SJCRH30 (cell line): ENCODE results near the gene GTPBP10. TPM values are rescaled to one million over a fixed set of nuclear protein-coding genes. Genes with fewer than 3 reads are reported as not detected.
"Not testable (repeated sequence)": the region's sequence is repeated elsewhere in the genome, so short reads cannot be mapped to it uniquely, and the experiment has no call there.

ENCODE experiments used
- DNase-seq, 2 experiments: peaks; one replicate each; pipeline ENCODE4 v3.0.0-alpha.2; 2015 to 2020
- H3K27ac ChIP-seq: fragments of 250-450 bp; sonication (Bioruptor Pico); 2 replicates; pipeline ENCODE4 v1.5.1; 2020; ENCODE audit warnings: mild to moderate bottlenecking, moderate library complexity
- H3K27me3 ChIP-seq: fragments of 250-450 bp; sonication (Bioruptor Pico); 2 replicates; pipeline ENCODE4 v1.5.1; 2020; ENCODE audit warnings: mild to moderate bottlenecking, moderate library complexity
- H3K36me3 ChIP-seq: fragments of 250-450 bp; sonication (Bioruptor Pico); 2 replicates; pipeline ENCODE4 v1.5.1; 2020; ENCODE audit warnings: mild to moderate bottlenecking, moderate library complexity
- H3K4me1 ChIP-seq: fragments of 250-450 bp; sonication (Bioruptor Pico); 2 replicates; pipeline ENCODE4 v1.5.1; 2020; ENCODE audit warnings: mild to moderate bottlenecking, moderate library complexity
- H3K4me3 ChIP-seq: fragments of 250-450 bp; sonication (Bioruptor Pico); 2 replicates; pipeline ENCODE4 v1.5.1; 2020; ENCODE audit warnings: mild to moderate bottlenecking, moderate library complexity
- H3K9me3 ChIP-seq: fragments of 250-450 bp; sonication (Bioruptor Pico); replicated peaks from 2 replicates; pipeline ENCODE4 v1.5.1; 2020; ENCODE audit warnings: mild to moderate bottlenecking, moderate library complexity
- total RNA-seq: library from RNA; depleted of rRNA; stranded (reverse); fragments of >200 nt; shearing (Covaris generic); gene quantifications from 2 replicates; pipeline ENCODE4 v1.2.3, GENCODE V29; 2014

GTPBP10 gene
- total RNA-seq, 1 experiment from 2014 or later = 22.4 TPM

DNA sequence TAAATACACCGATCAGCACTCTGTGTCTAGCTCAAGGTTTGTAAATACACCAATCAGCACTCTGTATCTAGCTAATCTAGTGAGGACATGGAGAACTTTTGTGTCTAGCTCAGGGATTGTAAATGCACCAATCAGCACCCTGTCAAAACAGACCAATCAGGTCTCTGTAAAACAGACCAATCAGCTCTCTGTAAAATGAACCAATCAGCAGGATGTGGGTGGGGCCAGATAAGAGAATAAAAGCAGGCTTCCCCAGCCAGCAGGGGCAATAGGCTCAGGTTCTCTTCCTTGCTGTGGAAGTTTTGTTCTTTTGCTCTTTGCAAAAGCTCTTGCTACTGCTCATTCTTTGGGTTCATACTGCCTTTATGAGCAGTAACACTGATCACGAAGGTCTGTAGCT lies 11.6 kb upstream of the GTPBP10 start:
- not testable (repeated sequence) for H3K4me3 ChIP-seq, H3K36me3 ChIP-seq, H3K9me3 ChIP-seq, H3K27me3 ChIP-seq, H3K4me1 ChIP-seq, DNase-seq, H3K27ac ChIP-seq

DNA sequence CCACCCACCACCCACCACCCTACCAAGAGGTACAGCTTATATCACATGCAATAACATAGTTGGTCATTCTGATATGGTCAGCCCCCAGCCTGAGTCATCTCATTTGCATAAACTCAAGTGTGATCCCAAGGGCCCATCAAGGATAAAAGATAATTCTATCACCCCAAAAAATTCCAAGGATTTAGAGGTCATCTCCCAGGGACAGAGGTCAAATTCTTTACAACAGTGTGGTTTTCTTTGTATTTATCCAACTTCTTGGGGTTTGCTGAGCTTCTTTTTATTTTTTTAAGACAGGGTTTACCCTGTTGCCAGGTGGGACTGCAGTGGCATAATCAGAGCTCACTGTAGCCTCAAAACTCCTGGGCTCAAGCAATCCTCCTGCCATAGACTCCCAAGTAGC lies 9.4 kb upstream of the GTPBP10 start:
- no peaks in the 10 kb centered on the region for H3K4me1 ChIP-seq
- H3K36me3 ChIP-seq = no peaks in the 10 kb centered on the region
- no peaks in the 10 kb centered on the region for H3K9me3 ChIP-seq
- no peak overlapping the region for H3K27ac ChIP-seq
- H3K4me3 ChIP-seq = no peak overlapping the region
- H3K27me3 ChIP-seq = no peaks in the 10 kb centered on the region
- no peak for DNase-seq

- H3K27ac ChIP-seq = no peak overlapping the region
- peak overlapping the region; percentile 89 for H3K4me3 ChIP-seq
- DNase-seq = no peak
- H3K27me3 ChIP-seq = no peaks in the 10 kb centered on the region
- no peaks in the 10 kb centered on the region for H3K4me1 ChIP-seq
- H3K36me3 ChIP-seq = no peaks in the 10 kb centered on the region
- H3K9me3 ChIP-seq = no peaks in the 10 kb centered on the region
Observed at GRCh38 chr7:90345016-90345415, 1.5 kb upstream of the GTPBP10 start.

GRCh38 chr7:90345595-90346335 lies 751 bp upstream of the GTPBP10 start:
- Histone ChIP-seq H3K4me1 (no peaks in the 10 kb centered on the region), H3K27me3 (no peaks in the 10 kb centered on the region), H3K27ac (peak overlapping the region; percentile 74), H3K4me3 (peak overlapping the region; percentile 89), H3K9me3 (no peaks in the 10 kb centered on the region), H3K36me3 (no peaks in the 10 kb centered on the region)
- DNase-seq = peak; percentile 24 to 53

DNA sequence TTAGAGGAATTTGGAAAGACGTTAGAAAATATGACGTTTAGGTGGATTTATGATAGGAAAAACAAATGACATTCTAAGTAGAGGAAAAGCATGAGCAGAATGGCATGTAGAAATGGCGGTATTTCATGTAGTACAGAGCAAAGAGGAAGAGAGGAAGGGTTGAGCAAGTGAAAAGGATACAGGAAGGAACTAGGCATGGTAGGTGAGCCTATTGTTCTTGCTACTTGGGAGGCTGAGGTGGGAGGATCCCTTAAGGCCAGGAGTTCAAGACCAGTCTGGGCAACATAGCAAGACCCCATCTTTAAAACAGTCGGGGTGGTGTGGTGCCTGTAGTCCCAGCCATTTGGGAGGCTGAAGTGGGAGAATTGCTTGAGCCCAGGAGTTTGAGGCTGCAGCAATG lies 1.2 kb downstream of the GTPBP10 start:
- Histone ChIP-seq H3K4me3 (peak overlapping the region; percentile 89; the same call in 1 of the 2 replicates), H3K36me3 (no peaks in the 10 kb centered on the region), H3K9me3 (no peaks in the 10 kb centered on the region), H3K27me3 (no peaks in the 10 kb centered on the region), H3K27ac (no peak overlapping the region), H3K4me1 (no peaks in the 10 kb centered on the region)
- DNase-seq = no peak

- no peak for DNase-seq
- no peaks in the 10 kb centered on the region for H3K4me1 ChIP-seq
- 0 out of 2 replicates have a peak, but pooled peaks cover 1% of the 10 kb centered on the region for H3K36me3 ChIP-seq
- no peak overlapping the region for H3K27ac ChIP-seq
- H3K9me3 ChIP-seq = no peaks in the 10 kb centered on the region
- no peaks in the 10 kb centered on the region for H3K27me3 ChIP-seq
- H3K4me3 ChIP-seq = no peak overlapping the region
Observed at GRCh38 chr7:90349305-90349704, 2.8 kb downstream of the GTPBP10 start.

- not testable (repeated sequence) for H3K27me3 ChIP-seq, DNase-seq, H3K9me3 ChIP-seq, H3K27ac ChIP-seq, H3K36me3 ChIP-seq, H3K4me3 ChIP-seq, H3K4me1 ChIP-seq
Observed at GRCh38 chr7:90350032-90350431, 3.5 kb downstream of the GTPBP10 start.

GRCh38 chr7:90351987-90352386 lies 5.5 kb downstream of the GTPBP10 start:
- no peaks in the 10 kb centered on the region for H3K4me1 ChIP-seq
- no peak overlapping the region for H3K27ac ChIP-seq
- DNase-seq = no peak
- no peaks in the 10 kb centered on the region for H3K27me3 ChIP-seq
- peaks cover 23% of the 10 kb centered on the region for H3K36me3 ChIP-seq
- H3K4me3 ChIP-seq = no peak overlapping the region
- peaks cover 4% of the 10 kb centered on the region; the same call in 1 of the 2 replicates for H3K9me3 ChIP-seq

GRCh38 chr7:90383422-90383821 lies 36.9 kb downstream of the GTPBP10 start:
- peaks cover 58% of the 10 kb centered on the region for H3K36me3 ChIP-seq

GRCh38 chr7:90383861-90384260 lies 37.3 kb downstream of the GTPBP10 start:
- no peaks in the 10 kb centered on the region for H3K9me3 ChIP-seq
- H3K4me1 ChIP-seq = no peaks in the 10 kb centered on the region
- no peaks in the 10 kb centered on the region for H3K27me3 ChIP-seq
- H3K36me3 ChIP-seq = peaks cover 58% of the 10 kb centered on the region
- H3K4me3 ChIP-seq = no peak overlapping the region
- DNase-seq = no peak
- no peak overlapping the region for H3K27ac ChIP-seq

More at GRCh38 chr7:90383422-90383821, 36.9 kb downstream of the GTPBP10 start:
- Histone ChIP-seq H3K27ac (no peak overlapping the region), H3K27me3 (no peaks in the 10 kb centered on the region), H3K4me1 (no peaks in the 10 kb centered on the region), H3K9me3 (no peaks in the 10 kb centered on the region), H3K4me3 (no peak overlapping the region)
- no peak for DNase-seq

DNA sequence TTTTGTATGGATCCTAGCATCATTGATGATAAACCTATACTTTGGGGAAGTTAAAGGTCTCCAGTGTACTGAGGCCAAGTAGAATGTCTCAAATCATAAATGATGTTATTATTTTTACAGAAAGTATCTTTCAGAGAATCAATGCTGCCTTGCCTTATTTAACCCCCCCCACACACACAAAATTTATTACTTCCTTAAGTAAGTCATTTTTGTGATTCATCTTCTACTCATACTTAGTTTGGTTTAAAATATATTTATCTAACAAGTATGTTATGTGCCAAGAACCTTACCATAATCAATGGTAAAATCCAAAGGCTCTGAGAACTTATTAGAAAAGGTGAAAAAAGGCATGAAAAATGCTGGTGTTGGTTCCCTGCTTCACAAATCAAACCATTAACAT lies 37.9 kb downstream of the GTPBP10 start:
- Histone ChIP-seq H3K9me3 (no peaks in the 10 kb centered on the region), H3K4me1 (no peaks in the 10 kb centered on the region), H3K27ac (no peak overlapping the region), H3K36me3 (peaks cover 53% of the 10 kb centered on the region), H3K4me3 (no peak overlapping the region), H3K27me3 (no peaks in the 10 kb centered on the region)
- no peak for DNase-seq

DNA sequence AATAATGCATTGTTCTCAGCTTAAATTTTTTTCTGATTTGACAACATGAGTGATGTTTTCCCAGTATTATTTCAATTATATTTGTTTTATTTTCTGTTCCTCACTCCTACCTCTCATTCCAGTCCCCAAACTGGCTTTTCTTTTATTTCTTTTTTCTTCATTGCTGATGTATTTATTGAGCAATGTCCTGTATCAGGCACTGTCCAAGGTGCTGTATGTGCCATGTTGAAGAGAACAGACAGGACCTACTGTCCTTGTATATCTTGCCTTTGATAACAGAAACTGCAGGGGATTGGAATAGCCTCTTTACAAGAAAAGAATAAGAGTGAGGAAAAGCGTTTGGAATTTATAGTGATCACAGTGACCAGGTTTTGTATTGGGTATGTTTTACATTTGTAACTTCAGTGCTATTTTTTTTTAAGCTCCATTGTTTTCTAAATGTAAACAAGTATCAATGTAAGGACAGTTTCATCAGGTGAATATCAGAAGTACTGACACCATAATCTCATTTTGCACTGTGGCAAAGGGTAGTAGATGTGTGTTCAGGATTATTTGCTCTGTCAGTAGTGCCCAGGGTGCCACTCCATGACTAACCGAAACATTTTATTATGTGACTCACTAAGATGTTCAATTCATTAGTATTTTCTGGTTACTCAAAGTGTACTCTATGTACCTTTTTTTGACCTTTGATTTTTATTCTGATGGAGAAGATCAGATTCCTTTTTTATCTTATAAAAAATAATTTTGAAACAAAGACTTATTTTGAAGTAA lies 41.1 kb downstream of the GTPBP10 start:
- H3K9me3 ChIP-seq = peaks cover 2% of the 10 kb centered on the region; the same call in 1 of the 2 replicates
- peaks cover 27% of the 10 kb centered on the region for H3K36me3 ChIP-seq
- H3K27ac ChIP-seq = no peak overlapping the region
- H3K4me3 ChIP-seq = no peak overlapping the region
- peak in 1 of 2 experiments; percentile 18 for DNase-seq
- H3K27me3 ChIP-seq = no peaks in the 10 kb centered on the region
- no peaks in the 10 kb centered on the region for H3K4me1 ChIP-seq

GRCh38 chr7:90390926-90391325 lies 44.4 kb downstream of the GTPBP10 start:
- H3K4me3 ChIP-seq = no peak overlapping the region
- no peaks in the 10 kb centered on the region for H3K4me1 ChIP-seq
- peaks cover 5% of the 10 kb centered on the region; the same call in 1 of the 2 replicates for H3K36me3 ChIP-seq
- DNase-seq = no peak
- H3K9me3 ChIP-seq = peaks cover 2% of the 10 kb centered on the region; the same call in 1 of the 2 replicates
- no peaks in the 10 kb centered on the region for H3K27me3 ChIP-seq
- H3K27ac ChIP-seq = no peak overlapping the region

DNA sequence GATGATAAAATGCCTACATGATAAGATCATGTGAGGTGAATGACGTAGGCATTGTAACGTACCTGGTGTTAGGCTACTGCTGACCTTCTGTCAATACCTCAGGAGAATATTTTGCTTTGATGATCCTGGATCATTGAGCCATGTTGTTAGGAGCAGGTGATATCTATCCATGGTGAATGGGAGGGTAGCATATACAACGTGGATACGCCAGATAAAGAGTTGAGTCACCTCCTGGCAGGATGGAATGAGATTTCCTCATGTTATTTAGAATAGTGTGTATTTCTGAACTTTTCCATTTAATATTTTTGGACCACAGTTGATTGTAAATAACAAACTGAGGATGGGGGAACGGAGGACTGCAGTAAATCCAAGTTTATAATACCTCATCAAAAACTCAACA lies 45.0 kb downstream of the GTPBP10 start:
- Histone ChIP-seq H3K27me3 (no peaks in the 10 kb centered on the region), H3K9me3 (peaks cover 2% of the 10 kb centered on the region; the same call in 1 of the 2 replicates), H3K4me3 (no peak overlapping the region), H3K27ac (no peak overlapping the region), H3K4me1 (no peaks in the 10 kb centered on the region), H3K36me3 (peaks cover 5% of the 10 kb centered on the region; the same call in 1 of the 2 replicates)
- DNase-seq = no peak

DNA sequence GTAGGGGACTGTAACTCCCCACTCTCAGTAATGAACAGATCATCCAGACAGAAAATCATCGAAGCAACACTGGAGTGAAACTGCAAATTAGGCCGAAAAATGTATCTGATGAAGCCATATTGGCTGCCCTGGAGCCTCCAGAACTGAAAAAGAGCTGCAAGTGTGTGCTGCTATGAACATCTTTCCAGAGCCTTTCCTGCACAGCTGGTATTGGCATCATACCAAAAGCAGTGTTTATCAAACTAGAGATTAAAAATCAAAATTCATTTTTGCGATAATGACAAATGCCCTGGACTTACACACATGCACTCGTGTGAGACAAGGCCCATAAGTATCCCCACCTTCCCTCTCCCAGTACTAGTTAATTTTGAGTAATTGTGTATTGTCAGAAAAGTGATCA lies 49.9 kb downstream of the GTPBP10 start:
- DNase-seq = no peak
- no peaks in the 10 kb centered on the region for H3K4me1 ChIP-seq
- H3K27ac ChIP-seq = no peak overlapping the region
- H3K27me3 ChIP-seq = no peaks in the 10 kb centered on the region
- no peaks in the 10 kb centered on the region for H3K36me3 ChIP-seq
- peaks cover 2% of the 10 kb centered on the region; the same call in 1 of the 2 replicates for H3K9me3 ChIP-seq
- H3K4me3 ChIP-seq = no peak overlapping the region
